ENCODE measurements around the gene DEFB131B. TPM values are rescaled to one million over a fixed set of nuclear protein-coding genes. Genes with fewer than 3 reads are reported as not detected.
"Not testable (repeated sequence)": the region's sequence is repeated elsewhere in the genome, so short reads cannot be mapped to it uniquely, and the experiment has no call there.

The DEFB131B gene
- total RNA-seq, result not detected

- H3K27ac ChIP-seq; intact Hi-C loops (cut with DNase I; ENCODE audit: low total_unique reads); DNase-seq (ENCODE audit: low spot score in 2 of 2); H3K9me3 ChIP-seq; H3K4me3 ChIP-seq; H3K36me3 ChIP-seq; H3K27me3 ChIP-seq; H3K4me1 ChIP-seq: not testable (repeated sequence)
These were observed at the start of gene DEFB131B for GRCh38 chr11:71878059-71878458. TSS of gene DEFB131B (plus strand) at chr11:71878453. CDS start at chr11:71878453, 0 bp downstream.

- DNase-seq (ENCODE audit: low spot score in 2 of 2); H3K4me1 ChIP-seq; H3K4me3 ChIP-seq; H3K27me3 ChIP-seq; H3K27ac ChIP-seq; intact Hi-C loops (cut with DNase I; ENCODE audit: low total_unique reads); H3K9me3 ChIP-seq; H3K36me3 ChIP-seq: not testable (repeated sequence)
These were observed 49.0 kb upstream of the DEFB131B start for GRCh38 chr11:71829247-71829646.

GRCh38 chr11:71829686-71830085 is 48.6 kb upstream of the DEFB131B start:
- H3K4me3 ChIP-seq; intact Hi-C loops (cut with DNase I; ENCODE audit: low total_unique reads); H3K27me3 ChIP-seq; DNase-seq (ENCODE audit: low spot score in 2 of 2); H3K9me3 ChIP-seq; H3K27ac ChIP-seq; H3K36me3 ChIP-seq; H3K4me1 ChIP-seq: not testable (repeated sequence)

- H3K4me3 ChIP-seq; H3K36me3 ChIP-seq; DNase-seq (ENCODE audit: low spot score in 2 of 2); H3K27ac ChIP-seq; H3K9me3 ChIP-seq; intact Hi-C loops (cut with DNase I; ENCODE audit: low total_unique reads); H3K27me3 ChIP-seq; H3K4me1 ChIP-seq: not testable (repeated sequence)
These were observed 45.4 kb upstream of the DEFB131B start, which contains the start of gene DEFB108B for GRCh38 chr11:71832811-71833210. TSS of gene DEFB108B (plus strand) at chr11:71833200. CDS start at chr11:71833200, 0 bp downstream.

- H3K4me3 ChIP-seq; H3K27ac ChIP-seq; H3K36me3 ChIP-seq; H3K4me1 ChIP-seq; H3K9me3 ChIP-seq; H3K27me3 ChIP-seq; DNase-seq (ENCODE audit: low spot score in 2 of 2); intact Hi-C loops (cut with DNase I; ENCODE audit: low total_unique reads): not testable (repeated sequence)
These were observed 35.5 kb upstream of the DEFB131B start for GRCh38 chr11:71842720-71843119.

GRCh38 chr11:71843355-71843754 is 34.9 kb upstream of the DEFB131B start:
- intact Hi-C loops (cut with DNase I; ENCODE audit: low total_unique reads); H3K4me1 ChIP-seq; DNase-seq (ENCODE audit: low spot score in 2 of 2): not testable (repeated sequence)

GRCh38 chr11:71843858-71844257 is 34.4 kb upstream of the DEFB131B start:
- H3K27me3 ChIP-seq, result no peaks in the 10 kb centered on the region
- H3K4me3 ChIP-seq, result no peak overlapping the region
- no peak overlapping the region for H3K27ac ChIP-seq
- intact Hi-C loops (cut with DNase I; ENCODE audit: low total_unique reads), result no loop called here
- no peak for DNase-seq (ENCODE audit: low spot score in 2 of 2)
- TF ChIP-seq POLR2AphosphoS5 (IDR thresholded peaks at IDR 0.05) (no peak), CTCF (IDR thresholded peaks at IDR 0.05) (no peak), POLR2A (IDR thresholded peaks at IDR 0.05) (no peak)
- no peaks in the 10 kb centered on the region for H3K4me1 ChIP-seq
- H3K36me3 ChIP-seq, result no peaks in the 10 kb centered on the region
- no peaks in the 10 kb centered on the region for H3K9me3 ChIP-seq

More at GRCh38 chr11:71843355-71843754, 34.9 kb upstream of the DEFB131B start:
- not testable (repeated sequence) for H3K4me3 ChIP-seq, H3K27ac ChIP-seq, H3K9me3 ChIP-seq, H3K27me3 ChIP-seq, H3K36me3 ChIP-seq

- H3K27me3 ChIP-seq; H3K27ac ChIP-seq; H3K4me1 ChIP-seq; H3K4me3 ChIP-seq; DNase-seq (ENCODE audit: low spot score in 2 of 2); H3K36me3 ChIP-seq; H3K9me3 ChIP-seq; intact Hi-C loops (cut with DNase I; ENCODE audit: low total_unique reads): not testable (repeated sequence)
These were observed 24.4 kb upstream of the DEFB131B start for GRCh38 chr11:71853895-71854294.

GRCh38 chr11:71855880-71856279 is 22.4 kb upstream of the DEFB131B start:
- H3K4me1 ChIP-seq; H3K4me3 ChIP-seq; H3K36me3 ChIP-seq; H3K9me3 ChIP-seq; intact Hi-C loops (cut with DNase I; ENCODE audit: low total_unique reads); H3K27me3 ChIP-seq; H3K27ac ChIP-seq; DNase-seq (ENCODE audit: low spot score in 2 of 2): not testable (repeated sequence)

- H3K27me3 ChIP-seq; H3K4me3 ChIP-seq; H3K9me3 ChIP-seq; DNase-seq (ENCODE audit: low spot score in 2 of 2); H3K27ac ChIP-seq; H3K4me1 ChIP-seq; intact Hi-C loops (cut with DNase I; ENCODE audit: low total_unique reads); H3K36me3 ChIP-seq: not testable (repeated sequence)
These were observed 17.4 kb upstream of the DEFB131B start for GRCh38 chr11:71860835-71861234.
